HCT116 (cell line): ENCODE measurements around the gene ZNF544. TPM values are rescaled to one million over a fixed set of nuclear protein-coding genes. Genes with fewer than 3 reads are reported as not detected.

ENCODE experiments used
- ATAC-seq: fragments of 200-7000 bp; cut with Tn5 transposase; 2 replicates; pipeline ENCODE4 v1.9.1; 2020; ENCODE audit warnings: mild to moderate bottlenecking, moderate library complexity
- BruUV-seq: library from RNA; stranded (reverse); fragments of 400-500 nt; replicated peaks from 2 replicates; lab custom pipeline; 2021; lab: Mats Ljungman, UMichigan
- CTCF ChIA-PET: fragments of 300-600 bp; sonication (Branson Sonifier 250); formaldehyde crosslinking; loops from one replicate; lab custom pipeline; 2021; ENCODE audit warnings: antibody characterized with exemption; lab: Charles Lee
- POLR2A ChIA-PET: fragments of 300-600, 350-600 bp; sonication (Branson Sonifier 250); formaldehyde crosslinking; loops from one replicate; lab custom pipeline; 2021; ENCODE audit warnings: antibody characterized with exemption; lab: Charles Lee
- RAD21 ChIA-PET, 2 experiments: fragments of 300-600 bp; sonication (Branson Sonifier 250); formaldehyde crosslinking; loops; one replicate each; lab custom pipeline; 2023; ENCODE audit warnings: low total read pairs in 2 of 2; ENCODE audit not compliant: uncharacterized antibody in 2 of 2, unreplicated experiment in 2 of 2, low non-redundant PET in 1 of 2; lab: Charles Lee
- DNase-seq: peaks from one replicate; pipeline ENCODE4 v3.0.0-alpha.2; 2010; ENCODE audit warnings: low read depth, low spot score
- H2AFZ ChIP-seq: fragments of 200-600 bp; shearing (Covaris generic), sonication (generic); 2 replicates; pipeline ENCODE4 v1.6.1; 2017; ENCODE audit warnings: low read depth, mixed run types, mixed read lengths, antibody characterized with exemption, low read length; ENCODE audit not compliant: poor library complexity, severe bottlenecking
- H3K27ac ChIP-seq: 2 replicates; pipeline ENCODE4 v1.5.1; 2012; ENCODE audit warnings: low read depth, low read length
- H3K27me3 ChIP-seq: fragments of 200-600 bp; sonication (generic); 2 replicates; pipeline ENCODE4 v1.6.1; 2016; ENCODE audit warnings: mixed run types, low read length, mixed read lengths; ENCODE audit not compliant: insufficient read depth
- H3K36me3 ChIP-seq, 2 experiments: fragments of 200-500 bp in 1 of 2; fragments of 200-600 bp in 1 of 2; sonication (Bioruptor generic) in 1 of 2; sonication (generic) in 1 of 2; 2 replicates each; pipeline versions ENCODE4 v1.5.1 to v1.6.1; 2014 to 2016; ENCODE audit warnings: low read length in 2 of 2, inconsistent platforms in 1 of 2, mixed read lengths in 1 of 2, mixed run types in 1 of 2; ENCODE audit not compliant: insufficient read depth in 2 of 2, control insufficient read depth in 1 of 2
- H3K4me1 ChIP-seq, 2 experiments: fragments of 200-600 bp in 1 of 2; sonication (generic) in 1 of 2; 2 replicates each; pipeline versions ENCODE4 v1.5.1 to v1.6.1; 2012 to 2017; ENCODE audit warnings: low read length in 2 of 2, inconsistent platforms in 1 of 2, mild to moderate bottlenecking in 1 of 2, mixed read lengths in 1 of 2, mixed run types in 1 of 2, moderate library complexity in 1 of 2; ENCODE audit not compliant: insufficient read depth in 2 of 2, control insufficient read depth in 1 of 2
- H3K4me2 ChIP-seq: fragments of 200-600 bp; sonication (generic); 2 replicates; pipeline ENCODE4 v1.6.1; 2017; ENCODE audit warnings: mixed run types, low read length, mixed read lengths
- H3K4me3 ChIP-seq, 2 experiments: fragments of 200-600 bp in 1 of 2; sonication (generic) in 1 of 2; replicated peaks in 1 of 2; 2 replicates each; pipeline ENCODE4 v1.5.1; 2011 to 2016; ENCODE audit warnings: low read length in 2 of 2, control low read depth in 1 of 2, low read depth in 1 of 2, mild to moderate bottlenecking in 1 of 2, mixed read lengths in 1 of 2, mixed run types in 1 of 2
- H3K79me2 ChIP-seq: fragments of 200-600 bp; sonication (generic); 2 replicates; pipeline ENCODE4 v1.6.1; 2017; ENCODE audit warnings: mild to moderate bottlenecking, mixed run types, low read length, moderate library complexity, mixed read lengths; ENCODE audit not compliant: insufficient read depth
- H3K9ac ChIP-seq: fragments of 200-600 bp; sonication (generic); 2 replicates; pipeline ENCODE4 v1.6.1; 2016; ENCODE audit warnings: low read length, mixed read lengths
- H3K9me2 ChIP-seq: fragments of 200-600 bp; sonication (generic), shearing (Covaris generic); 2 replicates; pipeline ENCODE4 v1.6.1; 2017; ENCODE audit warnings: mixed run types, mild to moderate bottlenecking, moderate library complexity; ENCODE audit not compliant: insufficient read depth
- H3K9me3 ChIP-seq, 2 experiments: fragments of 200-500 bp in 1 of 2; fragments of 200-600 bp in 1 of 2; sonication (Bioruptor generic) in 1 of 2; sonication (generic) in 1 of 2; 2 replicates each; pipeline ENCODE4 v1.6.1; 2014 to 2017; ENCODE audit warnings: low read length in 2 of 2, mixed read lengths in 2 of 2, inconsistent platforms in 1 of 2, low read depth in 1 of 2, mild to moderate bottlenecking in 1 of 2, mixed run types in 1 of 2, moderate library complexity in 1 of 2; ENCODE audit not compliant: control insufficient read depth in 1 of 2, insufficient read depth in 1 of 2
- H4K20me1 ChIP-seq: fragments of 200-600 bp; sonication (generic), shearing (Covaris generic); 2 replicates; pipeline ENCODE4 v1.6.1; 2017; ENCODE audit warnings: mixed run types, mild to moderate bottlenecking, moderate library complexity; ENCODE audit not compliant: insufficient read depth
- ATF3 ChIP-seq: IDR thresholded peaks from 2 replicates; pipeline ENCODE4 v1.6.1; 2012
- CTCF ChIP-seq, 3 experiments: fragments of 200-600 bp in 1 of 3; sonication (generic) in 1 of 3; IDR thresholded peaks in 2 of 3; conservative IDR thresholded peaks in 1 of 3; 2 replicates each; pipeline ENCODE4 v1.5.1; 2012 to 2017; ENCODE audit warnings: low read depth in 2 of 3, low read length in 2 of 3, antibody characterized with exemption in 1 of 3, borderline replicate concordance in 1 of 3, control low read depth in 1 of 3, mild to moderate bottlenecking in 1 of 3, mixed read lengths in 1 of 3, mixed run types in 1 of 3, moderate library complexity in 1 of 3; ENCODE audit not compliant: insufficient read depth in 1 of 3
- EGR1 ChIP-seq: IDR thresholded peaks from 2 replicates; pipeline ENCODE4 v1.6.1; 2012; ENCODE audit warnings: low read depth
- FOSL1 ChIP-seq: IDR thresholded peaks from 2 replicates; pipeline ENCODE4 v1.6.1; 2012; ENCODE audit warnings: low read depth
- POLR2A ChIP-seq: IDR thresholded peaks from 2 replicates; pipeline ENCODE4 v1.7.0; 2011; ENCODE audit warnings: borderline replicate concordance; ENCODE audit not compliant: insufficient read depth, insufficient read length; ENCODE audit errors: extremely low read depth
- POLR2AphosphoS5 ChIP-seq: IDR thresholded peaks from 2 replicates; pipeline ENCODE4 v1.6.1; 2011; ENCODE audit warnings: mild to moderate bottlenecking, low read depth, low read length, moderate library complexity
- RAD21 ChIP-seq: IDR thresholded peaks from 2 replicates; pipeline ENCODE4 v1.6.1; 2012; ENCODE audit warnings: low read depth, mild to moderate bottlenecking
- YY1 ChIP-seq: IDR thresholded peaks from 2 replicates; pipeline ENCODE4 v1.6.1; 2011; ENCODE audit warnings: low read length, low read depth, moderate library complexity, mild to moderate bottlenecking; ENCODE audit not compliant: insufficient replicate concordance; ENCODE audit errors: extremely low read depth
- ZBTB33 ChIP-seq: IDR thresholded peaks from 2 replicates; pipeline ENCODE4 v1.6.1; 2011; ENCODE audit warnings: mild to moderate bottlenecking, low read length, moderate library complexity; ENCODE audit not compliant: insufficient replicate concordance; ENCODE audit errors: extremely low read depth
- ZNF274 ChIP-seq: fragments of 200-500 bp; sonication (Bioruptor generic); IDR thresholded peaks from 2 replicates; pipeline ENCODE4 v1.6.1; 2014; ENCODE audit warnings: mild to moderate bottlenecking, low read depth, low read length, inconsistent platforms
- intact Hi-C: fragments of 100-400 bp; cut with micrococcal nuclease; formaldehyde crosslinking; loops from 2 replicates; pipeline ENCODE4 v1.10.0; 2022
- total RNA-seq: library from RNA; stranded (reverse); gene quantifications from one replicate; pipeline ENCODE4 v1.2.1, GENCODE V29; 2021; ENCODE audit not compliant: unreplicated experiment

Gene ZNF544
- total RNA-seq, 1 experiment from 2014 or later, result 46.3 TPM

- no peaks in the 10 kb centered on the region for H3K79me2 ChIP-seq
- H3K27me3 ChIP-seq, result no peaks in the 10 kb centered on the region
- no peaks in the 10 kb centered on the region for H3K4me1 ChIP-seq
- BruUV-seq, result no TSS peak
- H2AFZ ChIP-seq, result no peak overlapping the region
- H3K36me3 ChIP-seq, result peaks cover 12 to 51% of the 10 kb centered on the region in 2 experiments
- no peak overlapping the region; a peak in 1 of 4 replicates for H3K4me3 ChIP-seq
- no peak overlapping the region for H3K27ac ChIP-seq
- POLR2A ChIA-PET, result no interaction called here
- intact Hi-C loops, result no loop called here
- DNase-seq, result no peak
- no peak overlapping the region for H3K9ac ChIP-seq
- CTCF ChIA-PET, result no interaction called here
- H4K20me1 ChIP-seq, result no peaks in the 10 kb centered on the region
- peaks cover 69 to 70% of the 10 kb centered on the region in 2 experiments; a peak in 3 of 4 replicates for H3K9me3 ChIP-seq
- no peak; the same call in 1 of the 2 replicates for ATAC-seq
- RAD21 ChIA-PET, result no interaction called here
- H3K4me2 ChIP-seq, result no peak overlapping the region
- no peaks in the 10 kb centered on the region for H3K9me2 ChIP-seq
- TF ChIP-seq ZNF274, result peak; percentile 99
- TF ChIP-seq FOSL1, result no peak
- TF ChIP-seq EGR1, result no peak
- no peak for TF ChIP-seq ATF3
- TF ChIP-seq, all 23 proteins: peak for 1
Measured at GRCh38 chr19:58261968-58262921, 33.5 kb downstream of the ZNF544 start.

- Histone ChIP-seq H3K4me2 (no peak overlapping the region), H4K20me1 (no peaks in the 10 kb centered on the region), H3K9ac (no peak overlapping the region), H3K4me1 (no peaks in the 10 kb centered on the region), H2AFZ (no peak overlapping the region), H3K9me2 (no peaks in the 10 kb centered on the region), H3K36me3 (peaks cover 8 to 44% of the 10 kb centered on the region in 2 experiments), H3K79me2 (no peaks in the 10 kb centered on the region), H3K27me3 (no peaks in the 10 kb centered on the region), H3K27ac (no peak overlapping the region), H3K9me3 (peaks cover 62 to 64% of the 10 kb centered on the region in 2 experiments; a peak in 3 of 4 replicates), H3K4me3 (no peak overlapping the region)
- TSS peak; percentile 28 for BruUV-seq
- POLR2A ChIA-PET, result no interaction called here
- no peak for ATAC-seq
- CTCF ChIA-PET, result no interaction called here
- RAD21 ChIA-PET, result no interaction called here
- TF ChIP-seq ZBTB33, result no peak
- TF ChIP-seq RAD21, result no peak
- no peak for TF ChIP-seq POLR2A
- TF ChIP-seq YY1, result no peak
- no peak for TF ChIP-seq POLR2AphosphoS5
- no peak for TF ChIP-seq ZNF274
- TF ChIP-seq CTCF (IDR thresholded peaks at IDR 0.05 in 2 of 3, conservative IDR thresholded peaks at IDR 0.05 in 1 of 3; ENCODE audit: borderline replicate concordance in 1 of 3, insufficient read depth in 1 of 3, low read depth in 2 of 3, low read length in 2 of 3), result no peak
- intact Hi-C loops, result no loop called here
- no peak for DNase-seq
Measured at GRCh38 chr19:58262922-58263296, 34.2 kb downstream of the ZNF544 start.
